ENCODE data around the gene AKAP8. TPM values are rescaled to one million over a fixed set of nuclear protein-coding genes. Genes with fewer than 3 reads are reported as not detected.

Gene AKAP8
- polyA plus RNA-seq, 1 experiment, result 11.2 TPM

DNA sequence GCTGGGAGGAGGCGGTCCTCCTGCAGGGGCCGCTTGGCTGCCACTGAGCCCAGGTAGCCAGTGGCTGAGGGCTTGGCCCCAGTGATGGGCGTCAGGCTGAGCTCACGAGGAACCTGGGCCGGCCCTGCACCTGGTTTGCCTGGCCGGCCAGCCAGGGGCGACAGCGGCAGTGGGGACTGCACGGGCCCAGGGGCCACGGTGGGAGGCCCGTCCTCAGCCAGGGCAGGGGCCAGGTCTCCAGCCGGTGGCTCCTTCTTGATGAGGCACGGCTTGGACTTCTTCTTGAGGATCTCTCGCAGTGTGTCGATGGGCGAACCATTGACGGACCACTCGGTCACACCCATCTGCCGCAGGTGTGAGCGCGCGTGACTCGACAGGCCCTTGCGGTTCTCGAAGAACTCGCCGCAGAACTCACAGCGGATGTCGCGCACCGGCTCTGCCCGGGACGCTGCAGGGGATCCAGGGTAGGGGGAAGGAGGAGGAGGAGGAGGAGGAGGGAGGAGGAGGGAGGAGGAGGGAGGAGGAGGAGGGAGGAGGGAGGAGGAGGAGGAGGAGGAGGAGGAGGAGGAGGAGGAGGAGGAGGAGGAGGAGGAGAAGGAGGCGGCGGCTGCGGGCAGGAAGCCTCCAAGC is 45.8 kb upstream of the AKAP8 start:
- POLR2A ChIA-PET, result no interaction called here
- H3K36me3 ChIP-seq (ENCODE audit: control insufficient read depth, insufficient read depth, low read length), result peaks cover 56% of the 10 kb centered on the region
- CTCF ChIA-PET, result no interaction called here

DNA sequence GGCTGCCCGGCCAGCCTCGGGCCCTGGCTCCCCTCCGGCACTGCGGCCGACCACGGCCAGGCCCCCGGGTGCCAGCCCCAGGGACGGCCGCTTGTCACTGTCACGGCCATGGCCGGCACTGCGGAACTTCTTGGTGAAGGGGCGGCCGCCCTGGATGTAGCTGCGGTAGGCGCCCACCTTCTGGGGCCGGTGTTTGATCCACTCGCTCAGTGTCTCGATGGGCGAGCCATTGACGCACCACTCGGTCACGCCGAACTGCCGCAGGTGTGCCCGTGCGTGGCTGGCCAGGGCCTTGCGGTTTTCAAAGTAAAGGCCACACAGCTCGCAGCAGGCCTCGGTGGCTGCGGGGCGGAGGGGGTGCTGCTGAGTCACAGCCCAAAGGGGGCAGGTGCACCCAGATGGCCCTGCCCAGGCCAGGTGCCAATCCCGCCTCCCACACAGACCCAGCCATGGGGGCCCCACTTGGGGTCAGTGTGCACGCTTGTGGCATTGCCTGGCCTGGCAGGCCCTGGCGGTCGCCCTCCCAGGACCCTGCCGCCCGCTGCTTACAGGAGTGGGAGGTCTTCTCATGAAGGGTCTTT is 45.2 kb upstream of the AKAP8 start:
- CTCF ChIA-PET, result no interaction called here
- H3K27me3 ChIP-seq (ENCODE audit: control insufficient read depth, insufficient read depth, low read length), result no peaks in the 10 kb centered on the region
- H3K4me3 ChIP-seq (ENCODE audit: low read depth, low read length), result no peak overlapping the region
- no peak for DNase-seq (ENCODE audit: low read depth)
- POLR2A ChIA-PET, result no interaction called here
- TF ChIP-seq, protein P1, sequence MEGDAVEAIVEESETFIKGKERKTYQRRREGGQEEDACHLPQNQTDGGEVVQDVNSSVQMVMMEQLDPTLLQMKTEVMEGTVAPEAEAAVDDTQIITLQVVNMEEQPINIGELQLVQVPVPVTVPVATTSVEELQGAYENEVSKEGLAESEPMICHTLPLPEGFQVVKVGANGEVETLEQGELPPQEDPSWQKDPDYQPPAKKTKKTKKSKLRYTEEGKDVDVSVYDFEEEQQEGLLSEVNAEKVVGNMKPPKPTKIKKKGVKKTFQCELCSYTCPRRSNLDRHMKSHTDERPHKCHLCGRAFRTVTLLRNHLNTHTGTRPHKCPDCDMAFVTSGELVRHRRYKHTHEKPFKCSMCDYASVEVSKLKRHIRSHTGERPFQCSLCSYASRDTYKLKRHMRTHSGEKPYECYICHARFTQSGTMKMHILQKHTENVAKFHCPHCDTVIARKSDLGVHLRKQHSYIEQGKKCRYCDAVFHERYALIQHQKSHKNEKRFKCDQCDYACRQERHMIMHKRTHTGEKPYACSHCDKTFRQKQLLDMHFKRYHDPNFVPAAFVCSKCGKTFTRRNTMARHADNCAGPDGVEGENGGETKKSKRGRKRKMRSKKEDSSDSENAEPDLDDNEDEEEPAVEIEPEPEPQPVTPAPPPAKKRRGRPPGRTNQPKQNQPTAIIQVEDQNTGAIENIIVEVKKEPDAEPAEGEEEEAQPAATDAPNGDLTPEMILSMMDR (IDR thresholded peaks at IDR 0.05; ENCODE audit: insufficient read depth, low read depth, low read length), result no peak
- H3K36me3 ChIP-seq (ENCODE audit: control insufficient read depth, insufficient read depth, low read length), result peaks cover 56% of the 10 kb centered on the region

More for the DNA sequence above, 45.8 kb upstream of the AKAP8 start:
- Histone ChIP-seq H3K4me3 (ENCODE audit: low read depth, low read length) (no peak overlapping the region), H3K27me3 (ENCODE audit: control insufficient read depth, insufficient read depth, low read length) (no peaks in the 10 kb centered on the region)
- TF ChIP-seq, protein P1 (IDR thresholded peaks at IDR 0.05; ENCODE audit: insufficient read depth, low read depth, low read length), result no peak
- no peak for DNase-seq (ENCODE audit: low read depth)

DNA sequence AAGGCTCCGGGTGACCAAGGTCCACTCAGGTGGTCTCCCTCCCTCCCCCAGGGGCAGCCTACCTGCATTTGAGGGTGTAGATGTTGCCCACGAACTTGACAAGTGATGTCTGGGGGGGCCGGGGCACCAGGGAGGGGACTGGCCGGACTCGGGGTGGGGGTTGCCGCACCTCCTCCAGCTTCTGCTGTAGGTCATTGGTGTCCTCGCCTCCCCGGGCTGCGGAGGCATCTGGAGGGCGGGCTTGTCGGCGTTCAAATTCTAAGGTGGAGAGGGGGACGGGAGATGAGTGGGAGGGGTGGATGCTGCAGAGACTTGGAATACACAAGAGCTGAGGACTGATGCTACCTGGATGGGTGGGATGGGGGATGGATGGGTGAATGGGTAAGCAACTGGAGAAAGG is 44.5 kb upstream of the AKAP8 start:
- TF ChIP-seq, protein P1 (IDR thresholded peaks at IDR 0.05; ENCODE audit: insufficient read depth, low read depth, low read length), result no peak
- no peak for DNase-seq (ENCODE audit: low read depth)
- Histone ChIP-seq H3K4me3 (ENCODE audit: low read depth, low read length) (no peak overlapping the region), H3K27me3 (ENCODE audit: control insufficient read depth, insufficient read depth, low read length) (no peaks in the 10 kb centered on the region), H3K36me3 (ENCODE audit: control insufficient read depth, insufficient read depth, low read length) (peaks cover 52% of the 10 kb centered on the region)
- POLR2A ChIA-PET, result no interaction called here
- CTCF ChIA-PET, result no interaction called here

DNA sequence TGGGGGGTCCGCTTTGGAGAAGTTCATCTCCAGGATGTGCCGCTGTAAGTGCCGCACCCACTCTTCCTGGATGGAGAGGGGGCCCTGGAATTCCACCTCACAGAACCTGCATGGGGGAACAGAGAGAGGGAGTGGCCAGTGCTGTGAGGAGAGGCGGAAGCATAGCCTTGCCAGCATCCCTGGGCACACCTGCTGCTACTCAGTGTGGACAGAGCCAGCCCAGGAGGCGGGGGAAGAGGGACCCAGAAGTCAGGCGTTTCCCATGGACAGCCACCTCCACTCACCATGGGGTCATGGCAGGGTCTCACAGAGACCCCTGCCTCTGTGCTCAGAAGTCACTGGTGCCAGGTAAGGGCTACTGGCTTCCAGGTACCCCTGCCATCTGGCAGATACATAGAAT is 43.5 kb upstream of the AKAP8 start:
- peaks cover 48% of the 10 kb centered on the region for H3K36me3 ChIP-seq (ENCODE audit: control insufficient read depth, insufficient read depth, low read length)
- TF ChIP-seq, protein P1 (IDR thresholded peaks at IDR 0.05; ENCODE audit: insufficient read depth, low read depth, low read length), result no peak
- no peak overlapping the region for H3K4me3 ChIP-seq (ENCODE audit: low read depth, low read length)
- CTCF ChIA-PET, result no interaction called here
- POLR2A ChIA-PET, result no interaction called here
- DNase-seq (ENCODE audit: low read depth), result no peak
- H3K27me3 ChIP-seq (ENCODE audit: control insufficient read depth, insufficient read depth, low read length), result no peaks in the 10 kb centered on the region

DNA sequence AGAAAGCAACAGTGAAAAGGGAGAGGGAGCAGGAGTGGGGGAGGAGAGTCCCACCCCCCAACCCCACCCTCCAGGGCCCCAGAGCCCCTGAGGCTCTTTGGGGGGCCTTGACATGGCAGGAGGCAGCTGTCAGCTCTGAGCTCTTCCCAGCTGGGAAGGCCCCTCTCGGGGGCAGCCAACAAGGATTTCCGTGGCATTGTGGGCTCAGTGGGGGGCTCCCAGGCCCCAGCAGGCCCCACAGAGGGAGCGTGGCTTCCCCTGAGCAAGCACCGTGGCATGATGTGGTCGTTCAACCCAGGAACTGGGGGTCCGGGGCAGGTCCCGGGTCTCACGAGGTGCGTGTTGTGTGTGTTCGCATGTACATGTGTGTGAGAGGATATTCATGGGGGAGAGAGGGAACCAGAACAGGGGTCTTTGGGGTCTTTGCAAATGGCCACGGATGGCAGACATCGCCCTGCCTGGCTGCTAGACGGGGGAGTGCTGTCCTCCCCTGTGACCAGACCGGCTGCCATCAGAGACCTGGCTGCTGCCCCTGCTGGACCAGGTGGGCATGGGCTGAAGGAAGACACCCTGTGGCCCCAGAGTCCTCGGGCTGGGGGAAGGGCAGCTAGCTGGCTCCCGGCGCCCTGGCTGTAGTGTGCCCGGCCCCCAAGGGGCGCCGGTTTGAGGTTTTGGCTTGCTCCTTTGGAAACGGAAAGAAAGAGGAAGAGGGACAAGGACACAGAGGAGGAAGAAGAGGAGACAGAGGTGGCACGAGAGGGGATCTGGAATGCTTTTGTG is 42.9 kb upstream of the AKAP8 start:
- POLR2A ChIA-PET, result no interaction called here
- DNase-seq (ENCODE audit: low read depth), result no peak
- no peaks in the 10 kb centered on the region for H3K27me3 ChIP-seq (ENCODE audit: control insufficient read depth, insufficient read depth, low read length)
- CTCF ChIA-PET, result interaction anchor here (1.5 kb wide), 1 partner anchor 14 kb away, joined by 5 read pairs; no protein-coding TSS in a partner anchor
- TF ChIP-seq, protein P1 (IDR thresholded peaks at IDR 0.05; ENCODE audit: insufficient read depth, low read depth, low read length), result no peak
- no peak overlapping the region for H3K4me3 ChIP-seq (ENCODE audit: low read depth, low read length)
- peaks cover 45% of the 10 kb centered on the region for H3K36me3 ChIP-seq (ENCODE audit: control insufficient read depth, insufficient read depth, low read length)

Measured in BJ (cell line).